PC-3 (cell line): Measurements from ENCODE around the gene TRIM62. TPM values are rescaled to one million over a fixed set of nuclear protein-coding genes. Genes with fewer than 3 reads are reported as not detected.

Experiments
- ATAC-seq: fragments of 200-7000 bp; cut with Tn5 transposase; 2 replicates; pipeline ENCODE4 v1.9.1; 2020; ENCODE audit warnings: mild to moderate bottlenecking, moderate library complexity
- BruUV-seq: library from RNA; stranded (reverse); fragments of 400-500 nt; replicated peaks from 2 replicates; lab custom pipeline; 2021; lab: Mats Ljungman, UMichigan
- CTCF ChIA-PET: fragments of 300-600 bp; sonication (Branson Sonifier 250); formaldehyde crosslinking; loops from one replicate; lab custom pipeline; 2022; ENCODE audit warnings: antibody characterized with exemption; lab: Charles Lee
- POLR2A ChIA-PET: fragments of 300-600 bp; sonication (Branson Sonifier 250); formaldehyde crosslinking; loops from one replicate; lab custom pipeline; 2022; ENCODE audit warnings: antibody characterized with exemption; ENCODE audit not compliant: unreplicated experiment; lab: Charles Lee
- DNase-seq: peaks from one replicate; pipeline ENCODE4 v3.0.0-alpha.2; 2015
- H2AFZ ChIP-seq: fragments of 300-600 bp; sonication (generic); 2 replicates; pipeline ENCODE4 v1.6.0; 2016; ENCODE audit warnings: antibody characterized with exemption, low read length
- H3F3A ChIP-seq: fragments of 300-600 bp; sonication (generic); one replicate; pipeline ENCODE4 v1.6.0; 2017; ENCODE audit warnings: antibody characterized with exemption, low read length, control low read depth, mild to moderate bottlenecking; ENCODE audit not compliant: unreplicated experiment
- H3K27ac ChIP-seq: fragments of 300-600 bp; sonication (generic); 2 replicates; pipeline ENCODE4 v1.5.1; 2016; ENCODE audit warnings: mild to moderate bottlenecking, low read length
- H3K27me3 ChIP-seq: fragments of 300-600 bp; sonication (generic); 2 replicates; pipeline ENCODE4 v1.6.1; 2016; ENCODE audit warnings: low read length, mixed read lengths
- H3K36me3 ChIP-seq: fragments of 300-600 bp; sonication (generic); 2 replicates; pipeline ENCODE4 v1.6.1; 2016; ENCODE audit warnings: low read depth, mixed run types, low read length, mixed read lengths
- H3K4me1 ChIP-seq: fragments of 300-600 bp; sonication (generic); 2 replicates; pipeline ENCODE4 v1.5.1; 2016; ENCODE audit warnings: low read length; ENCODE audit not compliant: insufficient read depth
- H3K4me2 ChIP-seq: fragments of 300-600 bp; sonication (generic); 2 replicates; pipeline ENCODE4 v1.6.0; 2016; ENCODE audit warnings: low read length
- H3K4me3 ChIP-seq: fragments of 300-600 bp; sonication (generic); 2 replicates; pipeline ENCODE4 v1.5.1; 2016; ENCODE audit warnings: mild to moderate bottlenecking, low read length, mixed read lengths
- H3K79me2 ChIP-seq: fragments of 300-600 bp; sonication (generic); 2 replicates; pipeline ENCODE4 v1.6.1; 2017; ENCODE audit warnings: low read length, mixed read lengths
- H3K9ac ChIP-seq: fragments of 300-600 bp; sonication (generic); 2 replicates; pipeline ENCODE4 v1.6.0; 2016; ENCODE audit warnings: mild to moderate bottlenecking, low read length
- H3K9me2 ChIP-seq: fragments of 300-600 bp; sonication (generic); replicated peaks from 2 replicates; pipeline ENCODE4 v1.6.1; 2016; ENCODE audit warnings: mixed run types, low read length, mixed read lengths
- H3K9me3 ChIP-seq: fragments of 300-600 bp; sonication (generic); 2 replicates; pipeline ENCODE4 v1.6.1; 2016; ENCODE audit warnings: low read length, mixed read lengths
- H4K20me1 ChIP-seq: fragments of 300-600 bp; sonication (generic); 2 replicates; pipeline ENCODE4 v1.6.1; 2016; ENCODE audit warnings: low read length, mixed read lengths
- CTCF ChIP-seq: fragments of 300-600 bp; sonication (generic); conservative IDR thresholded peaks from 2 replicates; pipeline ENCODE4 v1.5.1; 2017; ENCODE audit warnings: antibody characterized with exemption, low read depth, mild to moderate bottlenecking, low read length
- EZH2 ChIP-seq: fragments of 300-600 bp; sonication (generic); IDR thresholded peaks from one replicate; pipeline ENCODE4 v1.6.1; 2017; ENCODE audit warnings: antibody characterized with exemption, mild to moderate bottlenecking, low read length; ENCODE audit not compliant: unreplicated experiment
- EZH2phosphoT487 ChIP-seq: fragments of 300-600 bp; sonication (generic); IDR thresholded peaks from 2 replicates; pipeline ENCODE4 v1.6.1; 2018; ENCODE audit warnings: mild to moderate bottlenecking, antibody characterized with exemption, low read length, borderline replicate concordance
- intact Hi-C: fragments of 100-400 bp; cut with micrococcal nuclease; formaldehyde crosslinking; loops from 2 replicates; pipeline ENCODE4 v1.9.0; 2023
- total RNA-seq: library from RNA; depleted of rRNA; stranded (reverse); fragments of >200 nt; gene quantifications from 2 replicates; pipeline ENCODE4 v1.2.3, GENCODE V29; 2014

TRIM62 gene
- total RNA-seq, 1 experiment from 2014 or later = 3.9 TPM

- POLR2A ChIA-PET = no interaction called here
- H3K36me3 ChIP-seq = no peaks in the 10 kb centered on the region
- no peak overlapping the region for H2AFZ ChIP-seq
- no TSS peak for BruUV-seq
- no peak for ATAC-seq
- H3K4me3 ChIP-seq = no peak overlapping the region
- H3K4me2 ChIP-seq = no peak overlapping the region
- intact Hi-C loops = no loop called here
- H3K9me2 ChIP-seq = no peaks in the 10 kb centered on the region
- H3K9me3 ChIP-seq = no peaks in the 10 kb centered on the region
- H3K9ac ChIP-seq = no peak overlapping the region
- H3K27ac ChIP-seq = no peak overlapping the region
- H3K27me3 ChIP-seq = no peaks in the 10 kb centered on the region
- H4K20me1 ChIP-seq = no peaks in the 10 kb centered on the region
- CTCF ChIA-PET = interaction anchor here (0.7 kb wide), 2 partner anchors 117 to 254 kb away, joined by 4 read pairs; no protein-coding TSS in a partner anchor
- TF ChIP-seq CTCF (no peak), EZH2 (no peak)
- H3F3A ChIP-seq = no peaks in the 10 kb centered on the region
- H3K79me2 ChIP-seq = no peaks in the 10 kb centered on the region
- DNase-seq = no peak
- H3K4me1 ChIP-seq = peaks cover 21% of the 10 kb centered on the region
Measured at GRCh38 chr1:33178836-33179439, 2.9 kb downstream of the TRIM62 start.

- Histone ChIP-seq H3K79me2 (no peaks in the 10 kb centered on the region), H3K27me3 (no peaks in the 10 kb centered on the region), H2AFZ (no peak overlapping the region), H3K4me2 (no peak overlapping the region), H3K4me1 (peaks cover 21% of the 10 kb centered on the region), H3K27ac (no peak overlapping the region), H4K20me1 (no peaks in the 10 kb centered on the region), H3K4me3 (no peak overlapping the region), H3K36me3 (no peaks in the 10 kb centered on the region), H3F3A (no peaks in the 10 kb centered on the region), H3K9me3 (no peaks in the 10 kb centered on the region), H3K9ac (no peak overlapping the region), H3K9me2 (no peaks in the 10 kb centered on the region)
- TF ChIP-seq EZH2 = no peak
- TF ChIP-seq CTCF = no peak
- no peak for TF ChIP-seq EZH2phosphoT487
- no TSS peak for BruUV-seq
- ATAC-seq (no peak), DNase-seq (no peak)
- ChIA-PET POLR2A (no interaction called here), CTCF (interaction anchor here (0.7 kb wide), 1 partner anchor 255 kb away, joined by 4 read pairs; no protein-coding TSS in a partner anchor)
- intact Hi-C loops = no loop called here
Measured at GRCh38 chr1:33177996-33178540, 3.8 kb downstream of the TRIM62 start.

- Histone ChIP-seq H3K9me3 (no peaks in the 10 kb centered on the region), H3K27ac (no peak overlapping the region), H3K9ac (no peak overlapping the region), H3F3A (no peaks in the 10 kb centered on the region), H3K4me1 (peaks cover 15% of the 10 kb centered on the region), H3K4me3 (no peak overlapping the region), H3K4me2 (no peak overlapping the region), H4K20me1 (no peaks in the 10 kb centered on the region), H3K79me2 (no peaks in the 10 kb centered on the region), H3K36me3 (no peaks in the 10 kb centered on the region), H3K27me3 (no peaks in the 10 kb centered on the region), H2AFZ (no peak overlapping the region), H3K9me2 (no peaks in the 10 kb centered on the region)
- ChIA-PET CTCF (no interaction called here), POLR2A (no interaction called here)
- ATAC-seq (no peak), DNase-seq (no peak)
- no TSS peak for BruUV-seq
- intact Hi-C loops = no loop called here
- TF ChIP-seq EZH2phosphoT487 (no peak), EZH2 (no peak), CTCF (no peak)
Measured at GRCh38 chr1:33176887-33177286, 5.0 kb downstream of the TRIM62 start.
